Loucy (cell line): Measurements from ENCODE around the gene HSBP1L1.
"Not testable (repeated sequence)": the region's sequence is repeated elsewhere in the genome, so short reads cannot be mapped to it uniquely, and the experiment has no call there.

Experiments used
- H2AFZ ChIP-seq: fragments of 200-600 bp; sonication (generic); 2 replicates; pipeline ENCODE4 v1.6.0; 2016; ENCODE audit warnings: antibody characterized with exemption, mild to moderate bottlenecking, low read length, moderate library complexity
- H3F3A ChIP-seq: fragments of 200-600 bp; 2 replicates; pipeline ENCODE4 v1.6.0; 2016; ENCODE audit warnings: antibody characterized with exemption, low read depth, mild to moderate bottlenecking
- H3K27me3 ChIP-seq: fragments of 200-600 bp; sonication (generic); 2 replicates; pipeline ENCODE4 v1.6.1; 2014; ENCODE audit warnings: low read length, mild to moderate bottlenecking; ENCODE audit not compliant: insufficient read depth, poor library complexity, severe bottlenecking
- H3K36me3 ChIP-seq: fragments of 200-600 bp; sonication (generic); 2 replicates; pipeline ENCODE4 v1.6.1; 2016; ENCODE audit warnings: low read length; ENCODE audit not compliant: insufficient read depth
- H3K4me1 ChIP-seq: fragments of 200-600 bp; sonication (generic); 2 replicates; pipeline ENCODE4 v1.5.1; 2014; ENCODE audit warnings: low read length, mild to moderate bottlenecking; ENCODE audit not compliant: insufficient read depth, poor library complexity, severe bottlenecking
- H3K4me2 ChIP-seq: fragments of 200-600 bp; sonication (generic); 2 replicates; pipeline ENCODE4 v1.6.0; 2014; ENCODE audit warnings: antibody characterized with exemption, low read length, low read depth, mild to moderate bottlenecking; ENCODE audit not compliant: poor library complexity, severe bottlenecking
- H3K4me3 ChIP-seq: fragments of 200-600 bp; sonication (generic); 2 replicates; pipeline ENCODE4 v1.5.1; 2014; ENCODE audit warnings: low read length, mild to moderate bottlenecking, mixed read lengths; ENCODE audit not compliant: poor library complexity, severe bottlenecking
- H3K79me2 ChIP-seq: fragments of 200-600 bp; sonication (generic); 2 replicates; pipeline ENCODE4 v1.6.1; 2014; ENCODE audit warnings: low read length; ENCODE audit not compliant: insufficient read depth
- H3K9ac ChIP-seq: fragments of 200-600 bp; sonication (generic); 2 replicates; pipeline ENCODE4 v1.6.0; 2014; ENCODE audit warnings: mild to moderate bottlenecking, low read depth, low read length, moderate library complexity; ENCODE audit not compliant: poor library complexity, severe bottlenecking
- H3K9me2 ChIP-seq: fragments of 200-600 bp; sonication (generic); replicated peaks from 2 replicates; pipeline ENCODE4 v1.6.1; 2016; ENCODE audit warnings: low read depth, low read length, mixed read lengths
- H3K9me3 ChIP-seq: fragments of 200-600 bp; sonication (generic); 2 replicates; pipeline ENCODE4 v1.6.1; 2014; ENCODE audit warnings: mild to moderate bottlenecking, antibody characterized with exemption, low read length, low read depth; ENCODE audit not compliant: insufficient read depth
- H4K20me1 ChIP-seq: fragments of 200-600 bp; sonication (generic); 2 replicates; pipeline ENCODE4 v1.6.0; 2014; ENCODE audit warnings: antibody characterized with exemption, low read length, mild to moderate bottlenecking; ENCODE audit not compliant: insufficient read depth, poor library complexity, severe bottlenecking
- EZH2phosphoT487 ChIP-seq: fragments of 200-600 bp; IDR thresholded peaks from 2 replicates; pipeline ENCODE4 v1.6.1; 2018; ENCODE audit warnings: antibody characterized with exemption, mild to moderate bottlenecking, moderate library complexity, borderline replicate concordance
- TF ChIP-seq, protein P1 (sequence below): fragments of 200-600 bp; sonication (generic); conservative IDR thresholded peaks from 2 replicates; pipeline ENCODE4 v1.5.1; 2014; ENCODE audit warnings: mild to moderate bottlenecking, antibody characterized with exemption, low read length

HSBP1L1 gene

DNA sequence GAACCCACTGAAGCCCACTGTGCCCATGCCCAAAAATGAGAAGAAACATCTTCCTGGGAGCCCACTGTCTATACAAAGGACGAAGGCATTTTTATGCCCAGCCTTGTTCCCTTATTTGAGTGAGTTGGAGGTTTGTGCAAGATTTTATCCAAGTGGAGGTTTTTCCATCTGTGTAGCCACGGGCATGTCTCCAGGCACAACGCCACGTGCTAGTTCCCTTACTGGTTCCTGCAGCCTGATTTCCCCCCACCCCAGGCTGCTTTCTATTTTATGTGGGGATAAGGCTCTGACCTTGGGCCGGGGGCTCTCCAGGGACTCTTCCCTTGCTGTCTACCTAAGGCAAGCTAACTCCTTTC, 46.1 kb downstream of the HSBP1L1 start:
- Histone ChIP-seq H3K36me3 (no peaks in the 10 kb centered on the region), H3K4me1 (no peaks in the 10 kb centered on the region), H3K4me3 (no peak overlapping the region), H3K79me2 (no peaks in the 10 kb centered on the region), H3F3A (no peaks in the 10 kb centered on the region), H3K4me2 (no peak overlapping the region), H3K9me2 (no peaks in the 10 kb centered on the region), H2AFZ (no peak overlapping the region), H3K9me3 (peaks cover 31% of the 10 kb centered on the region; the same call in 1 of the 2 replicates), H4K20me1 (no peaks in the 10 kb centered on the region), H3K9ac (no peak overlapping the region), H3K27me3 (no peaks in the 10 kb centered on the region)
- no peak for TF ChIP-seq EZH2phosphoT487
- TF ChIP-seq, protein P1, sequence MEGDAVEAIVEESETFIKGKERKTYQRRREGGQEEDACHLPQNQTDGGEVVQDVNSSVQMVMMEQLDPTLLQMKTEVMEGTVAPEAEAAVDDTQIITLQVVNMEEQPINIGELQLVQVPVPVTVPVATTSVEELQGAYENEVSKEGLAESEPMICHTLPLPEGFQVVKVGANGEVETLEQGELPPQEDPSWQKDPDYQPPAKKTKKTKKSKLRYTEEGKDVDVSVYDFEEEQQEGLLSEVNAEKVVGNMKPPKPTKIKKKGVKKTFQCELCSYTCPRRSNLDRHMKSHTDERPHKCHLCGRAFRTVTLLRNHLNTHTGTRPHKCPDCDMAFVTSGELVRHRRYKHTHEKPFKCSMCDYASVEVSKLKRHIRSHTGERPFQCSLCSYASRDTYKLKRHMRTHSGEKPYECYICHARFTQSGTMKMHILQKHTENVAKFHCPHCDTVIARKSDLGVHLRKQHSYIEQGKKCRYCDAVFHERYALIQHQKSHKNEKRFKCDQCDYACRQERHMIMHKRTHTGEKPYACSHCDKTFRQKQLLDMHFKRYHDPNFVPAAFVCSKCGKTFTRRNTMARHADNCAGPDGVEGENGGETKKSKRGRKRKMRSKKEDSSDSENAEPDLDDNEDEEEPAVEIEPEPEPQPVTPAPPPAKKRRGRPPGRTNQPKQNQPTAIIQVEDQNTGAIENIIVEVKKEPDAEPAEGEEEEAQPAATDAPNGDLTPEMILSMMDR, result no peak

DNA sequence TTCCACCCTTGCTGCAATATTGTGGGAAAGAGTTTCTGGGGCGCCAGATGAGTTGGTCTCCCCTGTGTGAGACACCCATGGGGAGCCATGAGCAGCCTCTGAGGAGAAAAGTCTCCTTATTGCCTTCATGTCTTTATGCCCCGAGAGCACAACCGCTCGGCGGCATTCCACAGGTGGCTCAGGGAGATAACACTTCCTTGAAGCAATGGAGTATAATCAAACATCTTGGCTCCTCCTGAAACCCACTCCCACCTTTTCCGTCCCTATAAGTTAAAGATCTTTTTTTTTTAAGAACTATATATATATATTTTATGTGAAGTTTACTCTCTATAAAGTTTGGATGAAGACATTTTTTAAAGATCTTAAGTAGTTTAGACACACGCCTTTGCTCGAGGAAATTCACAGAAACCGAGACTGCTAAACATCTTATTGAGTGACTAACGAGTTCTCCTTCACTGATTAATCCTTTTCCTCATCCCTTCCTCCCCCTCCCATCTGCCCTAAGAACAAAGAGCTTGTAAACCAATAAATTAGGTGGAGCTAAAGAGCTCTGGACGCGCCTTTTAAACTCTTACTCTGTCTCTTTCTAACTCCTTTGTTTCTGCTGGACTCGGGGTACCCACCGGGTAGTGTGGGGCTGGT, 47.2 kb downstream of the HSBP1L1 start:
- not testable (repeated sequence) for H3K4me1 ChIP-seq, H3K36me3 ChIP-seq, H3K4me3 ChIP-seq, H3K27me3 ChIP-seq, H3K9ac ChIP-seq, H3K79me2 ChIP-seq, H2AFZ ChIP-seq, H3K4me2 ChIP-seq, H4K20me1 ChIP-seq, H3K9me2 ChIP-seq, H3F3A ChIP-seq
- H3K9me3 ChIP-seq, result peaks cover 27% of the 10 kb centered on the region; the same call in 1 of the 2 replicates

DNA sequence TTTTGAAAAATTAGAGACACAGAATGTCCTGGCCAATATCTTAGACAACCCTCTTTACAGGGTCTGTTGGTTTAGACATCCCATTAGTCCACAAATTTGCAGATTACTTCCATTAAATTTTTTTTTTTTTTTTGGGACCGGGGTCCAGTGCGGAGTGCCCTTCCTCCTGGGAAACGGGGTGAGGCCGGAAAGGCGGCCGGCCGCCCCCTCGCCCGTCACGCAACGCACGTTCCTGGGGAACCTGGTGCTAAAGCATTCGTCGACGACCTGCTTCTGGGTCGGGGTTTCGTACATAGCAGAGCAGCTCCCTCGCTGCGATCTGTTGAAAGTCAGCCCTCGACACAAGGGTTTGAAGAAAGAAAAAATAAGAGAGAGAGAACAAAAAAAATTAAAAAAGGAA, 48.3 kb downstream of the HSBP1L1 start:
- no peaks in the 10 kb centered on the region for H3K9me2 ChIP-seq
- no peaks in the 10 kb centered on the region for H3K27me3 ChIP-seq
- H3K36me3 ChIP-seq, result no peaks in the 10 kb centered on the region
- H2AFZ ChIP-seq, result no peak overlapping the region
- no peaks in the 10 kb centered on the region for H3F3A ChIP-seq
- H4K20me1 ChIP-seq, result no peaks in the 10 kb centered on the region
- H3K79me2 ChIP-seq, result no peaks in the 10 kb centered on the region
- peaks cover 27% of the 10 kb centered on the region; the same call in 1 of the 2 replicates for H3K9me3 ChIP-seq
- no peak overlapping the region for H3K4me3 ChIP-seq
- no peak overlapping the region for H3K9ac ChIP-seq
- no peak overlapping the region for H3K4me2 ChIP-seq
- TF ChIP-seq EZH2phosphoT487, result no peak
- TF ChIP-seq, protein P1, result no peak
- H3K4me1 ChIP-seq, result no peaks in the 10 kb centered on the region
